HG03378 (cell line): Measurements from ENCODE around the gene SIRT1.
"Not testable (repeated sequence)": the region's sequence is repeated elsewhere in the genome, so short reads cannot be mapped to it uniquely, and the experiment has no call there.

Experiments
- ATAC-seq: cut with Tn5 transposase; IDR thresholded peaks from one replicate; pipeline ENCODE4 v1.9.1; 2021; ENCODE audit warnings: mild to moderate bottlenecking, moderate library complexity; ENCODE audit not compliant: unreplicated experiment

The SIRT1 gene

DNA sequence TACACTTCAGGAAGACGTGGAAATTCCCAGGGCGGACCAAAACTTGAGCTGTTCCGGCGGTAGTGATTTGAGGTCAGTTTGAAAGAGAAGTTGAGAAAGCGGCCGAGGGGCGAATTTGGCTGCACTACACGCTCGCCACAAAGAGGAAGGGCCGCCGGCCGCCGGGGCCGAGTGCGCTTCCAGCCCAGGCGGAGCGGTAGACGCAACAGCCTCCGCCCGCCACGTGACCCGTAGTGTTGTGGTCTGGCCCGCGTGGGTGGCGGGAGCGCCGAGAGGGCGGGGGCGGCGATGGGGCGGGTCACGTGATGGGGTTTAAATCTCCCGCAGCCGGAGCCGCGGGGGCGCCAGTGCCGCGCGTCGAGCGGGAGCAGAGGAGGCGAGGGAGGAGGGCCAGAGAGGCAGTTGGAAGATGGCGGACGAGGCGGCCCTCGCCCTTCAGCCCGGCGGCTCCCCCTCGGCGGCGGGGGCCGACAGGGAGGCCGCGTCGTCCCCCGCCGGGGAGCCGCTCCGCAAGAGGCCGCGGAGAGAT lies at the start of gene SIRT1:
Gene SIRT1, plus strand, starts transcription at position 344 of the 529 bp plus-strand sequence. Its CDS starts 66 bp downstream, at position 410.
- ATAC-seq = peak; percentile 79

DNA sequence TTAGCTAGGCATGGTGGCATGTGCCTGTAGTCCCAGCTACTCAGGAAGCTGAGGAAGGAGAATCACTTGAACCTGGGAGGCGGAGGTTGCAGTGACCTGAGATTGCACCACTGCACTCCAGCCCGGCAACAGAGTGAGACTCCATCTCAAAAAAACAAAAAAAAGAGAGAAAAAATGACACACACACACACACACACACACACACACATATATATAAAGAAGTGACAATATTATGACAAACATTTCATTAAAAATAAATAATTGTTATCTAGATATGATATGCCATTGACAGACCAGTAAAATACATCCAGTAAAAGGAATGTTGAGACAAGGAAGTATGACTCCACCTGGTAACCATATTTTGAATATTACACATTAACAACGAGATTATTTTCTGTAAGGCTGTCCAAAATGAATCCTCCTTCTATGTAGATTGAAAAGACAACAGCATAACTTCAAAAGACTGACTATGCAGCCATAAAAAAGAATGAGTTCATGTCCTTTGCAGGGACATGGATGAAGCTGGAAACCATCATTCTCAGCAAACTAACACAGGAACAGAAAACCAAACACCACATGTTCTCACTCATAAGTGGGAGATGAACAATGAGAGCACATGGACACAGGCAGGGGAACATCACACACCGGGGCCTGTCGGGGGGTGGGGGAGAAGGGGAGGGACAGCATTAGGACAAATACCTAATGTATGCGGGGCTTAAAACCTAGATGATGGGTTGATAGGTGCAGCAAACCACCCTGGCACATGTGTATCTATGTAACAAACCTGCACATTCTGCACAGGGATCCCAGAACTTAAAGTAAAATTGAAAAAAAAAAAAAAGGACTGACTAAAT lies 48.7 kb upstream of the SIRT1 start:
- not testable (repeated sequence) for ATAC-seq

GRCh38 chr10:67836488-67836887 lies 48.0 kb upstream of the SIRT1 start:
- ATAC-seq = no peak

GRCh38 chr10:67836972-67837371 lies 47.5 kb upstream of the SIRT1 start:
- ATAC-seq = no peak

DNA sequence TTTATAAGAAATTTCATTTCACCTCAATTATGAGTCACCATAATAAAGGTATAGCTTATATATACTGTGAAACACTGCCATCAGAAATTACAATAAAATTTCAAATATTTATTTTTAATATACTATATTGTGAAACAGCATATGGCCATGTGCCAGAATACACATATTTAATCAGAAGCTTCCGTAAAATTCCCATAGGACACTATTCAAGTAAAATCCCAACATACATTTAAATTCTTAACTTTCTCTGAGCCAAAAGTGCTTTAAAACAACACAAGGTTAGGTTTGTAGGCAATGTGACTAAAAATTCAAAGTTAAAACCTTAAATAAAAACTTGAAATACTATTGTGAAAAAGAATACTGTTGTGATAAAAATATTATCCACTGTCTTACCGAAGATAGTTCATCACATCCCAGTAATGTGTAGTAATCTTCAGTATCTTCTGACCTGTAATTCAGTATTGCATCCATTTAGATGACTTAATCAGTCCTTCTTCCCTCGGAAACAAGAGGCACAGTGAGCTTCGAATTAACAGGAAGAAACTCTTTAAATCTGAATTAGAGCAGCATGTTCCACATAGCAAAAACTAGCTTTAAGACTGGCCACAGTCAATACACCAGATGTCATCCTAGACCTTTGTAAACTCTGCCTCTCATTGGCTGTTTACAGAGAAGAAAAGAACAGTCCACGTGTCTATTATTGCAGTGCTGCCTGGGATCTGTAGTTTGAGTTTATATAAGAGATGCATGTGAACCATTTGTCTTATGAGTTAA lies 46.7 kb upstream of the SIRT1 start, which contains the start of gene DNAJC12:
Gene DNAJC12, minus strand, starts transcription at position 648 of the 774 bp plus-strand sequence. Its CDS starts 177 bp downstream, at position 471.
- ATAC-seq = peak; percentile 73

GRCh38 chr10:67839511-67839910 lies 44.9 kb upstream of the SIRT1 start:
- not testable (repeated sequence) for ATAC-seq

DNA sequence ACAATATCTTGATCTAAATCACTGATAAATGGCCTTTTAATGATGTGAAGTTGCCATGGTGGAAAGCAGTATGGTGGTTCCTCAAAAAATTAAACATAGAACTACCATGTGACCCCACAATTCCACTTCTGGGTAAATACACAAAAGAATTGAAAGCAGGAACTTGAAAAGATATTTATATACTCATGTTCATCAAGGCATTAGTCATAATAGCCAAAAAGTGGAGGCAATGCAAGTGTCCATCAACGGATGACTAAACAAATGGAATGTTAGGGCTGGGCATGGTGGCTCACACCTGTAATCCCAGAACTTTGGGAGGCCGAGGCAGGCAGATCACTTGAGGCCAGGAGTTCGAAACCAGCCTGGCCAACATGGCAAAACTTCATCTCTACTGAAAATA lies 44.5 kb upstream of the SIRT1 start:
- ATAC-seq = no peak

DNA sequence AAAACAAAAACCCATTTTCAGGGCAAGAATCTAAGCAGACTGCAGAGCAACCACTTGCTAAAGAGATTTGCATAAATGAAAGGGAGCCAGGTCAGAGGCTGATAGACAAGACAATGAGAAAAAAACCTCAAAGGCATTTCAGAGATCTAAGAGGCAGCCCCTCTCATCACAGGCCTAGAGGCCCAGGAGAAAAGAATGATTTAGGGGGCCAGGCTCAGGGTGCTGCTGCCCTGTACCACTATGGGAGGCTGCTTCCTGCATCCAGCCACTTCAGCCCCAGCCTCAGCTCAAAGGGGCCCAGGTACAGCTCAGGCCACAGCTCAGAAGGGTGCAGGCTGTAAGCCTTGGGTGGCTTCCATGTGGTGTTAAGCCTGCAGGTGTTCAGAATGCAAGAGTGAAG lies 42.7 kb upstream of the SIRT1 start:
- no peak for ATAC-seq

- ATAC-seq = no peak
Observed at GRCh38 chr10:67843284-67843683, 41.2 kb upstream of the SIRT1 start.

DNA sequence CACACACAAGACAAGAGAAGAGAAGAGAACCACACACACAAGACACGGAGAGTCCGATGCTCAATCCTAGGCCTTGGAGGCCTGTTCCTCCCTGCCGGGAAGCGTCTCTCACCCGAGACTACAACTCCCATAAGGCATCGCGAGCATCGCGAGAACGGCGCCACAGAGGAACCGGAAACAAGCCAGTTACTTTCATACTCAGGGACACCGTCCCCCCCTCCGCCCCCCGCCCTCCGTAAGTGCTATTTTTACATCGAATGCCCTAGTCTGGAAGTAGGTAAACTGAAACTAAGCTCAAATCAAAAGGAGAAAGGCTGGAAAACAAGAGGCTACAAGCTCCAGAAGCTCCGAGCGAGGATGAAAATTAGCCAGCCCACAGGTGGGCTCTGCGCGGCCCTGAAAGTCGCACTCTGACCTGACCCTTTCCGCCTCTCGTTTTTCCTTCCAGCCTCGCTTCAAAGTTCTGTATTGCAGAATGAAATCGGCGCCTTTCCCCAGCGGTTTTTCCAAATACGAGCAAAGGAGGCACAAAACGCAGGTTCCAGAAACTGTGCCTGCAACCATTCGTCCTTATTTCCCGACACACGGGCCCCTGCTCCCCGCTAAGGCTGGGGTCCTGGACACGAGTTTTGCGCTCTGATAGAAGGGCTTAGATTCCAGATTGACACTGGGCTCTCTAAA lies 35.0 kb upstream of the SIRT1 start:
- peak; percentile 91 for ATAC-seq

DNA sequence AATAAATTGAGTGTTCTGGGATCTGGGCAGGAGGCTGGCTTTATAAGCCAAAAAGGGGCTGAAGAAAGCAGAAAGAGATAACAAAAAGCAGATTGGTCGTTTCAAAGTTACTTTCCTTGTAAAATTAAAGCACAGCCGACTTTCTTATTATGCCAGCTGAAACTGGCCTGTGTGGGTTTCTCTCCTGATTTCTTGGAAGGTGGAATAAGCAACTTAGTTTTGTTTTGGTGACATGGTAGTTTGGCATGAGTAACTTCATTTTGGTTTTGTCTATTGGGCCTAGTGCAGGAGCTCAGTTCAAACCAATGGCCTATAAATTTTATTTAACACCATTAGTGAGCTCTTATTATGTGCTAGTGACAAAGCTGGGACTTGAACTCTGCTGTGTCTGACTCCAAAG lies 33.3 kb upstream of the SIRT1 start:
- ATAC-seq = no peak

- ATAC-seq = no peak
Observed at GRCh38 chr10:67852761-67853160, 31.7 kb upstream of the SIRT1 start.

GRCh38 chr10:67853512-67853911 lies 30.9 kb upstream of the SIRT1 start:
- no peak for ATAC-seq

- ATAC-seq = no peak
Observed at GRCh38 chr10:67858971-67859370, 25.5 kb upstream of the SIRT1 start.

DNA sequence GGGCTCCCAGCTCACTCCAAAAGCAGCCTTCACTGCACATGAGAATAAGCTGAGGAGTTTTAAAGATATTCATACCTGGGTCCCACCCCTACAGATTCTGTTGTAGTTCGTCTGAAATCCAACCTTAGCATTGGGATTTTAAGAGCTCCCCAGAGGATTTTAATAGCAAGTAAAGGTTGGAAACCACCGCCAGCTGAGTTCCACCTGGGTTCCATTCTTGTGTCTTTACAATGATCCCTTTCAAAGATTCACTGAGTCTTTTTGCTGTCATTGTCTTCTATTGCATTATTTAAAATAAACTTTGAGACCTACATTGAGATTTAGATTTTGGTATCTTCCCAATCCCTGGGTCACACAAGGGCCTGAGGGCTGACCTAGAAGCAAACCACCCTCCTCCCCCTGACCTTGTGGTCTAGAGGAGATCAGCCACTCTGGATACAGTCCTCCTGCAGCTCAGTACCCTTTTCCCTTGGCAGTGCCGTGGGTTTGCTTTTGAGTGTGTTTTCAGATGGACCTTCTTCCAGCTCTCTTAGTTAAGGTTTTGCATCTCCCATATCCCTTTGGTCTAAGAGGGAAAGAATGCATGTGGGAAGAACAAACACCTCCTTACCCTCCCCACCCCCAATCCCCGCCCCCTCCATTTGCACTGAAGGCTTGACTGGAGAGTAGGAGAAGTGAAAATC lies 22.6 kb upstream of the SIRT1 start:
- ATAC-seq = no peak

GRCh38 chr10:67863094-67863493 lies 21.4 kb upstream of the SIRT1 start:
- no peak for ATAC-seq

DNA sequence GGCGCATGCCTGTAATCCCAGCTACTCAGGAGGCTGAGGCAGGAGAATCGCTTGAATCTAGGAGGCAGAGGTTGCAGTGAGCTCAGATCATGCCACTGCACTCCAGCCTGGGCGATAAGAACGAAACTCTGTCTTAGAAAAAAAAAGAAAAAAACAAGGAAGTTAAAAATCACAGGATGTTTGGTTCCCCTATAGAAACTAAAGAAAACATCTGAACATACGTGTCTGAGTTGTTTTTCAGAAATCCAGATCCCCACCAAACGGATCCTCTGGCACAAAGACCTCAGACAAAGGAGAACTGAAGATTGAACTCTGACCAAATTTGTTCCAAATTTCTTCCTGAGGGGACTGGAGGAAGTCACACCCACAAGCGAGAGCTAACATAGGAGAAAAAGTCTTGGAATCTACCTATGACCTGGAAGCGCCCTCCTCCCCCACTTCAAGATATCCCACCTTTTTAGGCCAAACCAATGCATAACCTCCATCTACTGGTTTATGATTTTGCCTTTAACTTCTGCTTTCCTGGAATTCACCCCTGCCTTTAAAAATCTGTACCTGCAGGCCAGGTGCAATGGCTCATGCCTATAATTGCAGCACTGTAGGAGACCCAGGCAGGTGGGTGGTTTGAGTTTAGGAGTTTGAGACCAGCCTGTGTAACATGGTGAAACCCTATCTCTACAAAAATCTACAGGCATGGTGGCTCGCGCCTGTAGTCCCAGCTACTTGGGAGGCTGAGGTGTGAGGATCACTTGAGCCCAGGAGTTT lies 19.7 kb upstream of the SIRT1 start:
- ATAC-seq = no peak

DNA sequence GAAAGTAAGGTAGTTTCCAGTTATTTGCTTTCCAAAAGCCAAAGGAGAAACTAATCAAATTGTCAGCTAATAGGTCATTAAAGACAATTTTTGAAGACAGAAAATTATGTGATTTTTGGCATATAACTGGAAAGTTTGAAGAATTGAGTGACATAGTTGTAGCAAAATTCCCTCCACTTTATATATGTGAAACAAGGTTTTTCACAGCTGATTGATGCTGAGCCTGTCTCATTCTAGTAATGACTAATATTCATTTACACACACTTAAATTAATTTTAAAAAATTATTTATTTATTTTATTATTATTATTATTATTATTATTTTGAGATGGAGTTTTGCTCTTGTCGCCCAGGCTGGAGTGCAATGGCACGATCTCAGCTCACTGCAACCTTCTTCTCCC lies 16.3 kb upstream of the SIRT1 start:
- ATAC-seq = no peak

DNA sequence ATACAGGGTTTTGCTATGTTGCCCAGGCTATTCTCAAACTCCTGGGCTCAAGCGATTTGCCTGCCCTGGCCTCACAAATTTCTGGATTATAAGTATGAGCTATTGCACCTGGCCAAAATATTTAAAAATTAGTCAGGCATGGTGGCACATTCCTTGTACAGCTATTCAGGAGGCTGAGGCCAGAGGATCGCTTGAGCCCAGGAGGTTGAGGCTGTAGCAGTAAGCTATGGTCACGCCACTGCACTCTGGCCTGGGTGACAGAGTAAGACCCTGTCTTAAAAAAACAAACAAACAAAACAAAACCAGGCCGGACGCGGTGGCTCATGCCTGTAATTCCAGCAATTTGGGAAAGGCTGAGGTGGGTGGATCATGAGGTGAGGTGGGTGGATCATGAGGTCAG lies 14.5 kb upstream of the SIRT1 start:
- no peak for ATAC-seq
